HL-60 (cell line): ENCODE results near the gene ADGRE2.
"Not testable (repeated sequence)": the region's sequence is repeated elsewhere in the genome, so short reads cannot be mapped to it uniquely, and the experiment has no call there.

Source experiments
- POLR2AphosphoS5 ChIP-seq: IDR thresholded peaks from 2 replicates; pipeline ENCODE4 v1.6.1; 2012; ENCODE audit warnings: low read depth
- TF ChIP-seq, protein P1 (sequence below): IDR thresholded peaks from one replicate; pipeline ENCODE4 v1.5.1; 2011; ENCODE audit warnings: low read length, control low read depth, inconsistent platforms; ENCODE audit not compliant: insufficient read depth
- TF ChIP-seq, protein P2 (sequence below): IDR thresholded peaks from 2 replicates; pipeline ENCODE4 v1.6.1; 2012; ENCODE audit warnings: low read depth; ENCODE audit not compliant: insufficient replicate concordance

DNA sequence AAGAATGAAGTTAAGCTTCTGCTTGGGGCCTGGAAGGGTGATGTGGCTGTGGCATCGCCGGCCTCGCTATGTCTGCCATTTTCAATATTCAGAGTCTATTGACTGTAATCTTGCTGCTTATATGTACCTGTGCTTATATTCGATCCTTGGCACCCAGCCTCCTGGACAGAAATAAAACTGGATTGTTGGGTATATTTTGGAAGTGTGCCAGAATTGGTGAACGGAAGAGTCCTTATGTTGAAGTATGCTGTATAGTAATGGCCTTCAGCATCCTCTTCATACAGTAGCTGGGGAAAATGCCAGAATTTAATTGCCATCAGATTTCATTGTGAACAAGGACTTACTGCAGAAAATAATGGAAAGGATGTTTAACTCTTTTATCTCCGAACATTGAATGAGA is 13.9 kb upstream of the ADGRE2 start:
- TF ChIP-seq, protein P1, sequence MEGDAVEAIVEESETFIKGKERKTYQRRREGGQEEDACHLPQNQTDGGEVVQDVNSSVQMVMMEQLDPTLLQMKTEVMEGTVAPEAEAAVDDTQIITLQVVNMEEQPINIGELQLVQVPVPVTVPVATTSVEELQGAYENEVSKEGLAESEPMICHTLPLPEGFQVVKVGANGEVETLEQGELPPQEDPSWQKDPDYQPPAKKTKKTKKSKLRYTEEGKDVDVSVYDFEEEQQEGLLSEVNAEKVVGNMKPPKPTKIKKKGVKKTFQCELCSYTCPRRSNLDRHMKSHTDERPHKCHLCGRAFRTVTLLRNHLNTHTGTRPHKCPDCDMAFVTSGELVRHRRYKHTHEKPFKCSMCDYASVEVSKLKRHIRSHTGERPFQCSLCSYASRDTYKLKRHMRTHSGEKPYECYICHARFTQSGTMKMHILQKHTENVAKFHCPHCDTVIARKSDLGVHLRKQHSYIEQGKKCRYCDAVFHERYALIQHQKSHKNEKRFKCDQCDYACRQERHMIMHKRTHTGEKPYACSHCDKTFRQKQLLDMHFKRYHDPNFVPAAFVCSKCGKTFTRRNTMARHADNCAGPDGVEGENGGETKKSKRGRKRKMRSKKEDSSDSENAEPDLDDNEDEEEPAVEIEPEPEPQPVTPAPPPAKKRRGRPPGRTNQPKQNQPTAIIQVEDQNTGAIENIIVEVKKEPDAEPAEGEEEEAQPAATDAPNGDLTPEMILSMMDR, result not testable (repeated sequence)
- TF ChIP-seq, protein P2, sequence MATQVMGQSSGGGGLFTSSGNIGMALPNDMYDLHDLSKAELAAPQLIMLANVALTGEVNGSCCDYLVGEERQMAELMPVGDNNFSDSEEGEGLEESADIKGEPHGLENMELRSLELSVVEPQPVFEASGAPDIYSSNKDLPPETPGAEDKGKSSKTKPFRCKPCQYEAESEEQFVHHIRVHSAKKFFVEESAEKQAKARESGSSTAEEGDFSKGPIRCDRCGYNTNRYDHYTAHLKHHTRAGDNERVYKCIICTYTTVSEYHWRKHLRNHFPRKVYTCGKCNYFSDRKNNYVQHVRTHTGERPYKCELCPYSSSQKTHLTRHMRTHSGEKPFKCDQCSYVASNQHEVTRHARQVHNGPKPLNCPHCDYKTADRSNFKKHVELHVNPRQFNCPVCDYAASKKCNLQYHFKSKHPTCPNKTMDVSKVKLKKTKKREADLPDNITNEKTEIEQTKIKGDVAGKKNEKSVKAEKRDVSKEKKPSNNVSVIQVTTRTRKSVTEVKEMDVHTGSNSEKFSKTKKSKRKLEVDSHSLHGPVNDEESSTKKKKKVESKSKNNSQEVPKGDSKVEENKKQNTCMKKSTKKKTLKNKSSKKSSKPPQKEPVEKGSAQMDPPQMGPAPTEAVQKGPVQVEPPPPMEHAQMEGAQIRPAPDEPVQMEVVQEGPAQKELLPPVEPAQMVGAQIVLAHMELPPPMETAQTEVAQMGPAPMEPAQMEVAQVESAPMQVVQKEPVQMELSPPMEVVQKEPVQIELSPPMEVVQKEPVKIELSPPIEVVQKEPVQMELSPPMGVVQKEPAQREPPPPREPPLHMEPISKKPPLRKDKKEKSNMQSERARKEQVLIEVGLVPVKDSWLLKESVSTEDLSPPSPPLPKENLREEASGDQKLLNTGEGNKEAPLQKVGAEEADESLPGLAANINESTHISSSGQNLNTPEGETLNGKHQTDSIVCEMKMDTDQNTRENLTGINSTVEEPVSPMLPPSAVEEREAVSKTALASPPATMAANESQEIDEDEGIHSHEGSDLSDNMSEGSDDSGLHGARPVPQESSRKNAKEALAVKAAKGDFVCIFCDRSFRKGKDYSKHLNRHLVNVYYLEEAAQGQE, result not testable (repeated sequence)
- not testable (repeated sequence) for TF ChIP-seq POLR2AphosphoS5
